IPS DF 6.9 (cell line): ENCODE data around the gene FAM210B.
"Not testable (repeated sequence)": the region's sequence is repeated elsewhere in the genome, so short reads cannot be mapped to it uniquely, and the experiment has no call there.

Source experiments
- DNase-seq: peaks from one replicate; pipeline ENCODE4 v3.0.0-alpha.2; 2013; ENCODE audit warnings: low read depth, low spot score
- H3K27ac ChIP-seq: one replicate; pipeline ENCODE4 v1.5.1; 2013; ENCODE audit warnings: low read length, control low read depth
- H3K27me3 ChIP-seq: 2 replicates; pipeline ENCODE4 v1.6.1; 2013; ENCODE audit warnings: mild to moderate bottlenecking, low read length; ENCODE audit not compliant: control insufficient read depth, insufficient read depth
- H3K36me3 ChIP-seq: 2 replicates; pipeline ENCODE4 v1.6.1; 2013; ENCODE audit warnings: low read length; ENCODE audit not compliant: control insufficient read depth, insufficient read depth
- H3K4me1 ChIP-seq: 2 replicates; pipeline ENCODE4 v1.6.1; 2013; ENCODE audit warnings: low read length; ENCODE audit not compliant: control insufficient read depth, insufficient read depth
- H3K4me3 ChIP-seq: 2 replicates; pipeline ENCODE4 v1.5.1; 2013; ENCODE audit warnings: mild to moderate bottlenecking, low read length
- H3K9me3 ChIP-seq: 2 replicates; pipeline ENCODE4 v1.6.1; 2013; ENCODE audit warnings: low read length, inconsistent platforms; ENCODE audit not compliant: control insufficient read depth, insufficient read depth
- WGBS: extraction: QIAGEN DNeasy Blood & Tissue Kit; methylation state at CpG from one replicate; pipeline ENCODE4 v1.1.7; 2013; ENCODE audit warnings: mixed read lengths, missing lambda C conversion rate; ENCODE audit not compliant: insufficient read length, insufficient coverage; 5-methylcytosine and 5-hydroxymethylcytosine counted together

Gene FAM210B

GRCh38 chr20:56409521-56409920 lies 50.7 kb downstream of the FAM210B start:
- Histone ChIP-seq H3K27me3 (no peaks in the 10 kb centered on the region), H3K4me3 (no peak overlapping the region), H3K36me3 (peaks cover 4% of the 10 kb centered on the region; the same call in 1 of the 2 replicates), H3K4me1 (no peaks in the 10 kb centered on the region), H3K27ac (no peak overlapping the region), H3K9me3 (no peaks in the 10 kb centered on the region)
- WGBS = no CpG with 5 or more reads among the region's 5 CpGs
- no peak for DNase-seq

- Histone ChIP-seq H3K27ac (no peak overlapping the region), H3K9me3 (no peaks in the 10 kb centered on the region), H3K4me1 (no peaks in the 10 kb centered on the region), H3K27me3 (no peaks in the 10 kb centered on the region), H3K36me3 (peaks cover 4% of the 10 kb centered on the region; the same call in 1 of the 2 replicates), H3K4me3 (no peak overlapping the region)
- no peak for DNase-seq
- no CpG with 5 or more reads among the region's 1 CpG for WGBS
Measured at GRCh38 chr20:56409956-56410355, 51.2 kb downstream of the FAM210B start.

- WGBS = no CpG with 5 or more reads among the region's 7 CpGs
- H3K9me3 ChIP-seq, H3K4me3 ChIP-seq, H3K36me3 ChIP-seq, H3K4me1 ChIP-seq, H3K27ac ChIP-seq, H3K27me3 ChIP-seq, DNase-seq: not testable (repeated sequence)
Measured at GRCh38 chr20:56411287-56411686, 52.5 kb downstream of the FAM210B start.

GRCh38 chr20:56411759-56412472 lies 53.1 kb downstream of the FAM210B start, which contains the start of gene CASS4:
TSS of gene CASS4 (plus strand) at chr20:56412260. CDS start at chr20:56412459, 199 bp downstream.
- Histone ChIP-seq H3K4me3 (no peak within 1 kb of the TSS), H3K4me1 (no peaks in the 10 kb centered on the region), H3K36me3 (peaks cover 4% of the 10 kb centered on the region; the same call in 1 of the 2 replicates), H3K27ac (no peak within 1 kb of the TSS), H3K9me3 (no peaks in the 10 kb centered on the region), H3K27me3 (no peaks in the 10 kb centered on the region)
- whole genome bisulfite sequencing = no CpG with 5 or more reads among the region's 10 CpGs
- no peak for DNase-seq

- no peaks in the 10 kb centered on the region for H3K27me3 ChIP-seq
- no peak for DNase-seq
- no peak overlapping the region for H3K27ac ChIP-seq
- H3K4me1 ChIP-seq = no peaks in the 10 kb centered on the region
- H3K36me3 ChIP-seq = peaks cover 4% of the 10 kb centered on the region; the same call in 1 of the 2 replicates
- no peaks in the 10 kb centered on the region for H3K9me3 ChIP-seq
- no peak overlapping the region for H3K4me3 ChIP-seq
- WGBS = 100% methylated on average over 1 of the region's 7 CpGs
Measured at GRCh38 chr20:56412473-56412790, 53.7 kb downstream of the FAM210B start.

- no CpG with 5 or more reads among the region's 3 CpGs for WGBS
- Histone ChIP-seq H3K36me3 (0 out of 2 replicates have a peak, but pooled peaks cover under 1% of the 10 kb centered on the region), H3K9me3 (no peaks in the 10 kb centered on the region), H3K4me3 (no peak overlapping the region), H3K27me3 (no peaks in the 10 kb centered on the region), H3K27ac (no peak overlapping the region), H3K4me1 (no peaks in the 10 kb centered on the region)
- DNase-seq = no peak
Measured at GRCh38 chr20:56412949-56413348, 54.2 kb downstream of the FAM210B start.

- WGBS = no CpG with 5 or more reads among the region's 12 CpGs
- no peaks in the 10 kb centered on the region for H3K4me1 ChIP-seq
- no peak for DNase-seq
- no peaks in the 10 kb centered on the region for H3K36me3 ChIP-seq
- H3K27ac ChIP-seq = no peak overlapping the region
- H3K9me3 ChIP-seq = no peaks in the 10 kb centered on the region
- no peak overlapping the region for H3K4me3 ChIP-seq
- H3K27me3 ChIP-seq = no peaks in the 10 kb centered on the region
Measured at GRCh38 chr20:56414842-56415765, 56.3 kb downstream of the FAM210B start.

- no peak for DNase-seq
- H3K27me3 ChIP-seq = peaks cover 1% of the 10 kb centered on the region; the same call in 1 of the 2 replicates
- H3K4me3 ChIP-seq = no peak overlapping the region
- no peak overlapping the region for H3K27ac ChIP-seq
- H3K4me1 ChIP-seq = no peaks in the 10 kb centered on the region
- H3K36me3 ChIP-seq = no peaks in the 10 kb centered on the region
- H3K9me3 ChIP-seq = no peaks in the 10 kb centered on the region
- no CpG with 5 or more reads among the region's 7 CpGs for WGBS
Measured at GRCh38 chr20:56417402-56417801, 58.6 kb downstream of the FAM210B start.

- Histone ChIP-seq H3K4me3 (no peak overlapping the region), H3K27me3 (peaks cover 1% of the 10 kb centered on the region; the same call in 1 of the 2 replicates), H3K9me3 (no peaks in the 10 kb centered on the region), H3K27ac (no peak overlapping the region), H3K36me3 (no peaks in the 10 kb centered on the region), H3K4me1 (peaks cover 2% of the 10 kb centered on the region; the same call in 1 of the 2 replicates)
- DNase-seq = no peak
- WGBS = no CpG with 5 or more reads among the region's 4 CpGs
Measured at GRCh38 chr20:56417911-56418310, 59.1 kb downstream of the FAM210B start.
